ENCODE results near the gene PTRHD1.

The PTRHD1 gene

DNA sequence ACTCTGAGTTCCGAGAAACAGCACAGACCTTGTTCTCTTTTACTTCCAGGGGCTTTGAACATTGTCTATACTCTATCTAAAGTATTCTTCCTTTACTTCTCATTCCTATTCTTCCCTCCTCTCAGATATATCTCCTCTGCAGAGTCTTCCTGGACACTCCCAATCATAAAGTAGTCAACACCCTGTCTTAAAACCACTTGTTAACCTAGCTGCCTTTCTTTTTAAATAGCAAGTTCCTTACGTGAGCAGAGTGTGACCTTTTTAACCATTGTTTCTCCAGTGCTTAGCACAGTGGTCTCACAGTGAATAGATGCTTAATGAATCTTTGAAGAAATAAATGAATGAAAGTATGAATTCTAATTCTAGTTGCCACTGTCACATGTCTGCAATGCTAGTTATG, 47.4 kb downstream of the PTRHD1 start:
- H3K4me1 ChIP-seq = peaks cover 13% of the 10 kb centered on the region
- TF ChIP-seq, protein P1, sequence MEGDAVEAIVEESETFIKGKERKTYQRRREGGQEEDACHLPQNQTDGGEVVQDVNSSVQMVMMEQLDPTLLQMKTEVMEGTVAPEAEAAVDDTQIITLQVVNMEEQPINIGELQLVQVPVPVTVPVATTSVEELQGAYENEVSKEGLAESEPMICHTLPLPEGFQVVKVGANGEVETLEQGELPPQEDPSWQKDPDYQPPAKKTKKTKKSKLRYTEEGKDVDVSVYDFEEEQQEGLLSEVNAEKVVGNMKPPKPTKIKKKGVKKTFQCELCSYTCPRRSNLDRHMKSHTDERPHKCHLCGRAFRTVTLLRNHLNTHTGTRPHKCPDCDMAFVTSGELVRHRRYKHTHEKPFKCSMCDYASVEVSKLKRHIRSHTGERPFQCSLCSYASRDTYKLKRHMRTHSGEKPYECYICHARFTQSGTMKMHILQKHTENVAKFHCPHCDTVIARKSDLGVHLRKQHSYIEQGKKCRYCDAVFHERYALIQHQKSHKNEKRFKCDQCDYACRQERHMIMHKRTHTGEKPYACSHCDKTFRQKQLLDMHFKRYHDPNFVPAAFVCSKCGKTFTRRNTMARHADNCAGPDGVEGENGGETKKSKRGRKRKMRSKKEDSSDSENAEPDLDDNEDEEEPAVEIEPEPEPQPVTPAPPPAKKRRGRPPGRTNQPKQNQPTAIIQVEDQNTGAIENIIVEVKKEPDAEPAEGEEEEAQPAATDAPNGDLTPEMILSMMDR (IDR thresholded peaks at IDR 0.05; ENCODE audit: low read depth, low read length) = no peak
- H3K27me3 ChIP-seq = no peaks in the 10 kb centered on the region
- H3K9me3 ChIP-seq = no peaks in the 10 kb centered on the region
- H3K4me3 ChIP-seq (ENCODE audit: low read depth, low read length) = no peak overlapping the region
- no peak for DNase-seq
- H3K36me3 ChIP-seq = no peaks in the 10 kb centered on the region

DNA sequence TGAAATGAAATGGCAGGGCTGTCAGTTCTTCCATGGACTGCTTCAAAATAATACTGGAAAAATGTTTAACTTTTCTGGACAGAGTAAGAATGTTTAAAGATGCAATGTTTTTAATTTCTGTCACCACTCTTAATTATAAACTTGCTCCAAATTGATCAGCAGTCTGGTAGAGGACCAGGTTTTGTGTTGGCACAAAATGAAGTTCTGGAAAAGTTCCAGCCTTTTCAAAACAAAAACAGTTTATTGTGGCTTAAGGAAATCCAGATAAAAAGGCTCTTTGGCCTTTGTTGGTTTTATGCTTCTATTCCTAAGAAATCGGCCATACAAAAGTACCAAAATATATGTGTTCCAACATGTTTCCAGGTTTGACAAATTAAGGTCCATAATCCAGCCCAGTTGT, 48.8 kb downstream of the PTRHD1 start:
- Histone ChIP-seq H3K27me3 (no peaks in the 10 kb centered on the region), H3K9me3 (no peaks in the 10 kb centered on the region), H3K4me3 (ENCODE audit: low read depth, low read length) (no peak overlapping the region), H3K36me3 (no peaks in the 10 kb centered on the region), H3K4me1 (peaks cover 13% of the 10 kb centered on the region)
- no peak for DNase-seq
- TF ChIP-seq, protein P1 (IDR thresholded peaks at IDR 0.05; ENCODE audit: low read depth, low read length) = no peak

DNA sequence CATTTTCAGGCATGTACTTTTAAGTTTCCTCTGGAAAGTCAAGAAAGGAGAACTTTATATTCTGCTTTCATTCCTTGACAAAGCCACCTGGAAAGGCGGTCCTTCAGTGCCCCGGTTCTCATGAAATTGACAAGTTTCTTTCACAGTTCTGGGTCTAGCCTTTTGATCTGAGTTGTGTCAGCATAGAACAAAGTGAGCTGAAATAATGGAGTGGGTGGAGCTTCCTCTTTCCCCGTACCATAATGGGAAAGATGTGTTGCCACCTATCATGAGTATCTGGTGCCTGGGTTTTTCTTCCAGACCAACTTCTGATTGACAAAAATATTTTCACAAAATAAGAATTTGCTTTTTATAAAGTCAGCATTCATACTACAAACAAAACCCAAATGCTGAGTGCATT, 49.3 kb downstream of the PTRHD1 start:
- no peak for DNase-seq
- H3K4me1 ChIP-seq = peaks cover 13% of the 10 kb centered on the region
- no peaks in the 10 kb centered on the region for H3K27me3 ChIP-seq
- no peaks in the 10 kb centered on the region for H3K36me3 ChIP-seq
- TF ChIP-seq, protein P1 (IDR thresholded peaks at IDR 0.05; ENCODE audit: low read depth, low read length) = no peak
- H3K9me3 ChIP-seq = no peaks in the 10 kb centered on the region
- H3K4me3 ChIP-seq (ENCODE audit: low read depth, low read length) = no peak overlapping the region

DNA sequence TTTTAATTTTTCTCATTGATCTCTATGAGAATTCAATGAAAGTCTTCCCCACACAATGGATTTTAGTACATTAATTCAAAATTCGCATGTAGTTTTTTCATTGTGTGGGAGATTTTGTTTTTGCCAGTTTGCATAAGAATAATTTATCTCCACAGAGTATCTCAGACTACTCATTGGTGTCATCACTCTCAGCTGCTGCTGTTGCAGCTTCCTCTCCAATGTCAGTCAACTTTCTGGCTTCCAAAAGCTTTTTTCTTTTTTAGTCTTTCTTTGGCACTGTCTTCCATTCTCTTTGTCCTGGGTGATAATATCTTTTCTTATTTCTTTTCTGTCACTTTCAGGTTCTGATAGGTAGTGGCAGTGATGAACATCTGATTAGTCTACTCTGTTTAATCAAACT, 50.5 kb downstream of the PTRHD1 start:
- no peaks in the 10 kb centered on the region for H3K27me3 ChIP-seq
- H3K36me3 ChIP-seq = no peaks in the 10 kb centered on the region
- TF ChIP-seq, protein P1 (IDR thresholded peaks at IDR 0.05; ENCODE audit: low read depth, low read length) = no peak
- no peaks in the 10 kb centered on the region for H3K9me3 ChIP-seq
- DNase-seq = no peak
- no peak overlapping the region for H3K4me3 ChIP-seq (ENCODE audit: low read depth, low read length)
- H3K4me1 ChIP-seq = peaks cover 13% of the 10 kb centered on the region

DNA sequence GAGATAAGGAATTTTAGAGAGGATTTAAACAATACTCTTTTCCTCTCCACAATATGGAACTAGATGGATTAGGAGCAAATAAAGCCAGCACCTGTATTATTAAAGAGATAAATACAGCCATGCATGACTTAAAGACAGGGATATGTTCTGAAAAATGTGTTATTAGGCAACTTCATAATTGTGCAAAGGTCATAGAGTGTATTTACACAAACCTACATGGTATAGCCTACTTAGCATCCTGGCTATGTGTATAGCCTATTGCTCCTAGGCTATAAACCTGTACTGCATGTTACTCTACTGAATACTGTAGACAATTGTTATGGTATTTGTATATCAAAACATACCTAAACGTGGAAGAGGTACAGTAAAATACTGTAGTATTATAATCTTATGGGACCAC, 53.0 kb downstream of the PTRHD1 start:
- peaks cover 13% of the 10 kb centered on the region for H3K4me1 ChIP-seq
- no peaks in the 10 kb centered on the region for H3K9me3 ChIP-seq

More for the DNA sequence above, 53.0 kb downstream of the PTRHD1 start:
- Histone ChIP-seq H3K36me3 (no peaks in the 10 kb centered on the region), H3K4me3 (ENCODE audit: low read depth, low read length) (no peak overlapping the region), H3K27me3 (no peaks in the 10 kb centered on the region)
- TF ChIP-seq, protein P1 (IDR thresholded peaks at IDR 0.05; ENCODE audit: low read depth, low read length) = no peak
- no peak for DNase-seq
